ENCODE data around the gene CDK18. TPM values are rescaled to one million over a fixed set of nuclear protein-coding genes. Genes with fewer than 3 reads are reported as not detected.

Gene CDK18
- total and polyA plus RNA-seq, 9 donors: 3.1 to 18.8 (median 10.3) TPM

DNA sequence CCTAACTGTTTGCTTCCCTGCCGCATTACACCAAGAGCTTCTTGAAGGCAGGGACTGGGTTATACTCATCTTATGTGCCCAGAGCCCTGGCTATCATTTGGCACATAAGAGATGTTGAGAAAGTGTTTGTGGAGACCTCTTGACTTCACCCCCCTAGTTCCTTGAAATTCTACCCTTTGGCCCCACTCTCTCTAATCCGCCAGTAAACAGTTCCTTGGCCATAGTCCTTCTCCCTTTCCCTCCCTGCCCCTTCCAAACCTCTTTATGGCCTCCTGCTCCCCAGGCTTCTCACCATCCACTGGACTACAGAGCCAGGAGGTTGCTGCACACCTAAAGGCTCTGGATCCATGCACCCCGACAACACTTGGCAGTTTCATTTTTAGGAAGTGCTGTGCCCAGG lies 1.5 kb upstream of the CDK18 start:
- Histone ChIP-seq H3K9me3 (replicated peaks; ENCODE audit: control insufficient read depth, low read depth, low read length) (no peaks in the 10 kb centered on the region), H3K27me3 (ENCODE audit: control insufficient read depth, insufficient read depth, low read length) (peaks cover 11% of the 10 kb centered on the region), H3K36me3 (ENCODE audit: control insufficient read depth, insufficient read depth, low read length) (no peaks in the 10 kb centered on the region), H3K4me1 (ENCODE audit: control insufficient read depth, insufficient read depth, low read length) (peaks cover 42% of the 10 kb centered on the region), H3K4me3 (ENCODE audit: low read length) (no peak overlapping the region), H3K27ac (ENCODE audit: low read length) (no peak overlapping the region)
- 67% methylated on average over 1 of the region's 3 CpGs for WGBS (ENCODE audit: insufficient coverage)
- no peak for DNase-seq

DNA sequence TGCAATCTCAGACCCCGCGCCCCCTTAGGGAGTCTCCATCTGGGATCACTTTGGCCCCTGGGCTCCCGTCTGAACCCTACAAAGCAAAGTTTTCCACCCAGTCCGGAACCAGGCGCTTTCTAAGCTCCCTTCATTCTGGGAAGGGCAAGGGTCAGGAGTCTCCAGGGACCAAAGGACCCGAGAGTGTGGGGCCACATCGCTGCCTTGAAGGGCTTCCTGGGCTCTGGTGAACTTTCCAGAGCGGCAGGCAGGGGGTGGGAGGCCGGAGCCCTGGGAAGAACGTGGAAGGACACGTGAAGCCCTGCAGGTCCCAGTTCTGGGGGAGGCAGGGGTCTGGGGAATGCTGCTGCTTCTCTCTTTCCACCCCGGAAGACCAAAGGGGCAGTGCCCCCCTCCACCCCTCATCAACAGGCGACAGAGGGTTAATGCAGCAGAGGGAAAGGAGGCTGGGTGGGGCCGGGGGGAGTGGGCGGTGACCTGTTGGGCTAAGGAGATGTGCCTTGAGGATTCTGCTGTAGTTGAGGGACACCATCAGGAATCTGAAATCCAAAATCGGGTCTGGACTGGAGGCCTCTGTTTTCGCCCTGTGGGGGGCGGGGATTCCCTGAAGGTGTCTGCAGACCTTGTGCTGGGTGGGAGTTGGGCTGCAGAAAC lies 734 bp downstream of the CDK18 start:
- H3K27ac ChIP-seq (ENCODE audit: low read length): peak overlapping the region; percentile 20
- no peak for DNase-seq
- H3K36me3 ChIP-seq (ENCODE audit: control insufficient read depth, insufficient read depth, low read length): no peaks in the 10 kb centered on the region
- peak overlapping the region; percentile 36 for H3K4me3 ChIP-seq (ENCODE audit: low read length)
- H3K27me3 ChIP-seq (ENCODE audit: control insufficient read depth, insufficient read depth, low read length): peaks cover 9% of the 10 kb centered on the region
- 16% methylated on average over 9 of the region's 18 CpGs for WGBS (ENCODE audit: insufficient coverage)
- H3K9me3 ChIP-seq (replicated peaks; ENCODE audit: control insufficient read depth, low read depth, low read length): no peaks in the 10 kb centered on the region
- peaks cover 45% of the 10 kb centered on the region for H3K4me1 ChIP-seq (ENCODE audit: control insufficient read depth, insufficient read depth, low read length)

GRCh38 chr1:205505791-205506190 lies 1.3 kb downstream of the CDK18 start:
- Histone ChIP-seq H3K36me3 (ENCODE audit: control insufficient read depth, insufficient read depth, low read length) (no peaks in the 10 kb centered on the region), H3K4me1 (ENCODE audit: control insufficient read depth, insufficient read depth, low read length) (peaks cover 42% of the 10 kb centered on the region), H3K9me3 (replicated peaks; ENCODE audit: control insufficient read depth, low read depth, low read length) (no peaks in the 10 kb centered on the region), H3K4me3 (ENCODE audit: low read length) (peak overlapping the region; percentile 36), H3K27ac (ENCODE audit: low read length) (peak overlapping the region; percentile 20), H3K27me3 (ENCODE audit: control insufficient read depth, insufficient read depth, low read length) (peaks cover 9% of the 10 kb centered on the region)
- WGBS (ENCODE audit: insufficient coverage): 36% methylated on average over 10 of the region's 15 CpGs
- DNase-seq: peak; percentile 44

DNA sequence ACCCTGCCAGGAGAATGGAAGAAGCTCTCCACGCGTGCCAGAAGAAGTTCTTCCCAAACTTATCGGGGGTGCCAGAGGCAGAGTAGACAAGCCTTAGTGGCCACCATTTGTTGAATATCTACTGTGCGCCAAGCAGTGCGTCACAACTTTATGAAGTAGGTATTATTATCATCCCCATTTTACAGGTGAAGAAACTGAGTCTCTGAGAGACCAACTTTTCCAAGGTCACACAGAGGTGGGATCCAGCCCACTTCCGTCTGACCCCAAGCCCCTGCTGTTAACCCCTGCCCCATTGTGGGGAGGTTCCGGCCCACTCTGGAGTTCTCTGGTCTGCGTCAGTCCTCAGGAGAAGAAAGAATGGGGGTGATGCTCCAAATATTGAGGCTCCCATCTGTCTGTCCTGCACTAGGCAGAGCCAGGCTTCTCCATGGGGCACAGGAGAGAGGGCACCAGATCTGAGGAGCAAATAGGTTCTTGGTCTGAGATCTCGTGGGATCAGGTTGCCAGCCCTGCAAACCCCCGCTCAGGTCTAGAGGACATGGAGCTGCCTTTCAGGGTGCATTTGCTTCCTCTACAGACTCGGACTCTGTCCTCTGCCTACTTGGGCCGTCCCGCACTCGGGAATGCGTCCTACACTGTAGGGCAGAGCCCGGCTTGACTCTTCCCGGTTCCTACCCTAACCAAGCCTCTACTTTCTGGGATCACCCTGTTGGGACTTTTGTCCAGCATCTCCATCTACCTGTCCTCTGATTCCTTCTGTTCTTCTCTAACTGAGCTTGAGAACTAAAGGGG lies 2.1 kb downstream of the CDK18 start:
- peaks cover 34% of the 10 kb centered on the region for H3K4me1 ChIP-seq (ENCODE audit: control insufficient read depth, insufficient read depth, low read length)
- H3K27ac ChIP-seq (ENCODE audit: low read length): no peak overlapping the region

DNA sequence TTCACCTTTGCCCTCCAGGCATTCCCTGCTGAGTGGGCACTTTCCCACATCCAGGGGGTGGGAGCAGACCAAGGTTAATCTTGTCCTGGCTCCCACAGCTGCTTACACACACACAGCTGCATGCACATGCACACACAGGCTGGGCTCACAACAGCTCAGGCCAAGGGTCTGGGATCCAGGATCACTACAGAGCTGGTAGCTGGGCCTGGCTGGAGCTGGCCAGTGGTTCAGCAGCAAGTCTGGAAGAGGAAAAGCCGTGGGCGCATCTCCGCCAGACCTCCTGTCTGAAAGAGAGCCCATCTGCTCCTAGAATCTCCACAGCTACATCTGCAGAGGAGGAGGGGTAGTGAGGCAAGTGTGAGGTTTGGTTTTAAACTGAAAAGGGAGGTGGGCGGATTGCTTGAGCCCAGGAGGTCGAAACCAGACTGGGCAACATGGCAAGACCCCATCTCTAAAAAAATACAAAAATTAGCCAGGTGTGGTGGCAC lies 3.8 kb downstream of the CDK18 start:
- Histone ChIP-seq H3K27me3 (ENCODE audit: control insufficient read depth, insufficient read depth, low read length) (peaks cover 9% of the 10 kb centered on the region), H3K9me3 (replicated peaks; ENCODE audit: control insufficient read depth, low read depth, low read length) (no peaks in the 10 kb centered on the region), H3K4me3 (ENCODE audit: low read length) (no peak overlapping the region), H3K36me3 (ENCODE audit: control insufficient read depth, insufficient read depth, low read length) (no peaks in the 10 kb centered on the region), H3K4me1 (ENCODE audit: control insufficient read depth, insufficient read depth, low read length) (peaks cover 42% of the 10 kb centered on the region), H3K27ac (ENCODE audit: low read length) (no peak overlapping the region)
- no CpG with 5 or more reads among the region's 5 CpGs for WGBS (ENCODE audit: insufficient coverage)
- DNase-seq: no peak

More for the DNA sequence above, 2.1 kb downstream of the CDK18 start:
- peaks cover 9% of the 10 kb centered on the region for H3K27me3 ChIP-seq (ENCODE audit: control insufficient read depth, insufficient read depth, low read length)
- H3K36me3 ChIP-seq (ENCODE audit: control insufficient read depth, insufficient read depth, low read length): no peaks in the 10 kb centered on the region
- H3K9me3 ChIP-seq (replicated peaks; ENCODE audit: control insufficient read depth, low read depth, low read length): no peaks in the 10 kb centered on the region
- no peak for DNase-seq
- 92% methylated on average over 11 of the region's 17 CpGs for WGBS (ENCODE audit: insufficient coverage)
- no peak overlapping the region for H3K4me3 ChIP-seq (ENCODE audit: low read length)

DNA sequence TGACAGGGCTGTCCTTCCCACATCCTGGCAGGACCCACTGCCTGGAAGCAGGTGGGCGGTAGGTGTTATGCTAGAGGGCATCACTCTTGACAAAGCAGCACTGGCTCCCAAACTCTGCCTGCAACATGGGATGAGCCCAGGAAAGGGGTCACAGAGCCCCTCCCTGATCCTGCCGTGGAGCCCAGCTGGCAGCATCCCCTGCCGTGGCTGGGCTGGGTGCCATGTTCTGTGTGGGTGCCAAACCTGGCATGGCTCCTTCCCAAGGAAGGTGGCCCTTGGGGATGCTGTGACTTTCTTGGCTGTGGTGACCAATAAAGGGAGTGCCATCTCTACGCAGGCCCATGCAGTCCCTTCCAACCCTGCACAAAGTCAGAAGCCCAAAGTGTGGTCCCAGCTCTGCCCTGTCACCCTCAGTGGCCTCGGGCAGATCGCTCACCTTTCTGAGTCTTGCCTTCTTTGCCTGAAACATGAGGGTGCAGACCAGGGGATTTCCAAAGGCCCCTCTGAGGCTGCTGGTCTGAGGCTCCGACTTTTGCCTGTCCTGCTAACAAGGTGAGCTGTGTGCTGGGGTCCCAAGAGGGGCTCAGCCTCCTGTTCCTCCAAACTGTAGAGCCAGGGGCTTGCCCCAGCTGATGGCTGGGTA lies 6.0 kb downstream of the CDK18 start:
- DNase-seq: no peak
- peaks cover 45% of the 10 kb centered on the region for H3K4me1 ChIP-seq (ENCODE audit: control insufficient read depth, insufficient read depth, low read length)
- H3K4me3 ChIP-seq (ENCODE audit: low read length): no peak overlapping the region
- no peaks in the 10 kb centered on the region for H3K36me3 ChIP-seq (ENCODE audit: control insufficient read depth, insufficient read depth, low read length)
- peaks cover 2% of the 10 kb centered on the region for H3K27me3 ChIP-seq (ENCODE audit: control insufficient read depth, insufficient read depth, low read length)
- no peaks in the 10 kb centered on the region for H3K9me3 ChIP-seq (replicated peaks; ENCODE audit: control insufficient read depth, low read depth, low read length)
- no peak overlapping the region for H3K27ac ChIP-seq (ENCODE audit: low read length)
- 75% methylated on average over 7 of the region's 7 CpGs for WGBS (ENCODE audit: insufficient coverage)

- no peaks in the 10 kb centered on the region for H3K36me3 ChIP-seq (ENCODE audit: control insufficient read depth, insufficient read depth, low read length)
- H3K4me3 ChIP-seq (ENCODE audit: low read length): no peak overlapping the region
- H3K27me3 ChIP-seq (ENCODE audit: control insufficient read depth, insufficient read depth, low read length): no peaks in the 10 kb centered on the region
- no peak overlapping the region for H3K27ac ChIP-seq (ENCODE audit: low read length)
- no peak for DNase-seq
- WGBS (ENCODE audit: insufficient coverage): 80% methylated on average over 1 of the region's 3 CpGs
- peaks cover 45% of the 10 kb centered on the region for H3K4me1 ChIP-seq (ENCODE audit: control insufficient read depth, insufficient read depth, low read length)
- no peaks in the 10 kb centered on the region for H3K9me3 ChIP-seq (replicated peaks; ENCODE audit: control insufficient read depth, low read depth, low read length)
Observed at GRCh38 chr1:205510951-205511330, 6.5 kb downstream of the CDK18 start.

GRCh38 chr1:205512059-205513045 lies 7.9 kb downstream of the CDK18 start:
- Histone ChIP-seq H3K9me3 (replicated peaks; ENCODE audit: control insufficient read depth, low read depth, low read length) (no peaks in the 10 kb centered on the region), H3K4me3 (ENCODE audit: low read length) (no peak overlapping the region), H3K36me3 (ENCODE audit: control insufficient read depth, insufficient read depth, low read length) (no peaks in the 10 kb centered on the region), H3K4me1 (ENCODE audit: control insufficient read depth, insufficient read depth, low read length) (peaks cover 55% of the 10 kb centered on the region), H3K27ac (ENCODE audit: low read length) (peak overlapping the region; percentile 2), H3K27me3 (ENCODE audit: control insufficient read depth, insufficient read depth, low read length) (no peaks in the 10 kb centered on the region)
- DNase-seq: peak; percentile 47
- 42% methylated on average over 9 of the region's 13 CpGs for WGBS (ENCODE audit: insufficient coverage)

- Histone ChIP-seq H3K27me3 (ENCODE audit: control insufficient read depth, insufficient read depth, low read length) (no peaks in the 10 kb centered on the region), H3K4me1 (ENCODE audit: control insufficient read depth, insufficient read depth, low read length) (peaks cover 60% of the 10 kb centered on the region), H3K9me3 (replicated peaks; ENCODE audit: control insufficient read depth, low read depth, low read length) (no peaks in the 10 kb centered on the region), H3K27ac (ENCODE audit: low read length) (no peak overlapping the region), H3K4me3 (ENCODE audit: low read length) (no peak overlapping the region), H3K36me3 (ENCODE audit: control insufficient read depth, insufficient read depth, low read length) (no peaks in the 10 kb centered on the region)
- 60% methylated on average over 5 of the region's 5 CpGs for WGBS (ENCODE audit: insufficient coverage)
- DNase-seq: no peak
Observed at GRCh38 chr1:205513774-205514173, 9.3 kb downstream of the CDK18 start.

Data from muscle of leg (tissue), 11 donors.